GM21381 (cell line): ENCODE measurements around the gene IGLL5.

Experiments
- ATAC-seq: cut with Tn5 transposase; IDR thresholded peaks from one replicate; pipeline ENCODE4 v1.9.1; 2021; ENCODE audit warnings: mild to moderate bottlenecking, moderate library complexity; ENCODE audit not compliant: unreplicated experiment

The IGLL5 gene

GRCh38 chr22:22858559-22858937, 29.1 kb upstream of the IGLL5 start:
- no peak for ATAC-seq

- no peak for ATAC-seq
Measured at GRCh38 chr22:22863001-22863400, 24.6 kb upstream of the IGLL5 start.

- ATAC-seq: no peak
Measured at GRCh38 chr22:22865311-22866072, 22.1 kb upstream of the IGLL5 start.

- ATAC-seq: no peak
Measured at GRCh38 chr22:22866381-22867111, 21.1 kb upstream of the IGLL5 start.

GRCh38 chr22:22867996-22868715, 19.5 kb upstream of the IGLL5 start:
- no peak for ATAC-seq

GRCh38 chr22:22870577-22871404, 16.8 kb upstream of the IGLL5 start:
- ATAC-seq: no peak

GRCh38 chr22:22871536-22872278, 15.9 kb upstream of the IGLL5 start:
- ATAC-seq: no peak

- no peak for ATAC-seq
Measured at GRCh38 chr22:22872722-22873708, 14.6 kb upstream of the IGLL5 start.

GRCh38 chr22:22877523-22878210, 9.9 kb upstream of the IGLL5 start:
- no peak for ATAC-seq

- no peak for ATAC-seq
Measured at GRCh38 chr22:22878211-22878570, 9.4 kb upstream of the IGLL5 start.

GRCh38 chr22:22878801-22879674, 8.6 kb upstream of the IGLL5 start:
- no peak for ATAC-seq

GRCh38 chr22:22879675-22880155, 7.9 kb upstream of the IGLL5 start:
- ATAC-seq: no peak

GRCh38 chr22:22880645-22881044, 7.0 kb upstream of the IGLL5 start:
- ATAC-seq: no peak

- no peak for ATAC-seq
Measured at GRCh38 chr22:22881116-22882000, 6.3 kb upstream of the IGLL5 start.

- no peak for ATAC-seq
Measured at GRCh38 chr22:22882033-22882717, 5.4 kb upstream of the IGLL5 start.
